Cardiac septum (tissue), 1 donor: Measurements from ENCODE around the gene C6orf47. TPM values are rescaled to one million over a fixed set of nuclear protein-coding genes. Genes with fewer than 3 reads are reported as not detected.

ENCODE experiments used
- DNase-seq: peaks from one replicate; pipeline ENCODE4 v3.0.0-alpha.2; 2020; ENCODE audit warnings: low spot score
- intact Hi-C: fragments of 100-400 bp; cut with DNase I; formaldehyde crosslinking; loops from one replicate; pipeline ENCODE4 v1.14.0; 2022
- total RNA-seq: library from RNA; stranded (reverse); fragmentation: NEBNext Ultra II Directional; extraction: Animal tissue kit (Norgen Biotek cat#: 25700); gene quantifications from one replicate; pipeline ENCODE4 v1.2.1, GENCODE V29; 2021
- donor health status: DM: no; HTN: no; CAD: no.

The C6orf47 gene
- total RNA-seq, 1 donor from 2014 or later = 17.7 TPM

DNA sequence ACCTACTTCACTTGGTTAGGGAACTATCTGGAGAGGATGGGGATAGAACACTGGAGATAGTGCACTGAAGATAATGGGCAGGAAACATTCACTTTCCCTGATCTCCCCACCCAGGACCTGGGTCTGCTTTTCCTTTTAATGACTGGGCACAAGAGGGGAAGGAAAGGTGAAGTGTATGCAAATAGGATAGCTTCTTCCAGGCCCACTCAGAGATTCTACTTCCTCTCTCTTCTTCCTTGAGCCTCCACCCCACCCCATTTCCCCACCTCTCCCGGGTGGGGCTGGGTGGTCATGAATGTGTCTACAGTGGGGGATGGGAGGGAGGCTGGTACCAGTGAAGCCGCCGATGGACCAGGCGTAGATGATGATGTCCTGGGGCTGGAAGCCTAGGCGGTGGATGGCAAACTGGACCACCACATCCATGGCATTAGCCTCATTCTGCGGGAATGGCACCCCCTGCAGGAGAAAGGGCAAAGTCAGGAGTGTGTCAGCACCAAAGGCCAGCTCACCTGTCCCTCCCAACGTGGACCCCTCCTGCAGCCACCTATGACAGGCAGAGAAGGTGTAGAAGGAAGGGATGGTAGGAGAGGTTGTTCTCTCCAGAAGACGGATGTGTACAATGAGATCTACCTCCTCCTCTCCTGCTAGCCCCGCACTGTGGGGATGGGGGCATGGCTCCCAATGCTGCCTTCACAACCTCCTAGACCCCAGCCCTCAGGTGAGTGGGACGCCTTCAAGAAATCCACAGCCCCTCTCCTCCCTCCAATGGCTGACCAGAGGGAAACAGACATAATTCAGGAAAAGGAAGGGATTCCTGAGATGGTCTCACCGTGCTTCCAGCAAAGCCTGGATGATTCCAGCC, 28.9 kb upstream of the C6orf47 start:
- no peak for DNase-seq
- intact Hi-C loops = loop anchor here (10.0 kb wide), 1 partner anchor 175 kb away; the partner anchor contains the start of gene NEU1

DNA sequence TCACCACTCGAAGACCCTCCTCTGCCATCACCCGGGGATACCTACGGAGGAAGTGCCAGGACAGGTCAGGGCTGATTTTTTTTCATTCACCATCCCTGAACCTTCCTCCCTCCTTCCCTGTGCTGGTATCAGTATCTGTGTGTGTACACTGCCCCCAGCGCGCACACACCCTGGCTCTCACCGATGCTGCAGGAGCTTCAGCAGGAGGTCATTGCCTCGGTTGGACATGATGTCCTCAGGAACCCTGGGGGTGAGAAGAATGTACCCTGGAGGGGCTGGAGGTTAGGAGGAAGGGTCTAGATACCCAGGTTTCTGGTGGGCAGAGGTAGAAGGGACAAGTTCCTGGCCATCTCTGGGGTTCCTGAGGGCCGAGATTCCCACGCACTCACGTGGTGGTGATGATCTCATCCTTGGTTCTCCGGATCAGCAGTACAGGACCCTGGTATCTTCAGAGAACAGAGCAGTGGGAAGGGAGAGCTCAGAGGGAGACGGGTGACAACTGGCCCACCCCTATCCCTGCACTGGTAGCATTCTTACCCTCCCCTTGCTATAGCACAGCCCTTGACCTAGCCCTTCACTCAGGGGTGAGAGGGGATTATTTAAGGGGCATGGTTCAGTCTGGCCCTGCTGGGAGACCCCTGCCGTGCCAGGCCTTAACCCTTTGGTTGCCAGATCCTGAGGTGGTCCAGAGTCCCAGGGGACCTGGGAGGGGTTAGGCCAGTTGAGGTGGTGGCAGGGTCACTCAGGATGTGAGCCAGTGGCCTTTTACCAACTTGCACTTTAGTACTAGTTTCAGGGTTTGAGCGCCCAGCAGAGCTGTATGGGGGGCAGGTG, 27.5 kb upstream of the C6orf47 start:
- intact Hi-C loops = loop anchor here (10.0 kb wide), 1 partner anchor 177 kb away; the partner anchor contains the start of gene NEU1
- no peak for DNase-seq

GRCh38 chr6:31687321-31687720, 26.7 kb upstream of the C6orf47 start:
- intact Hi-C loops = loop anchor here (10.0 kb wide), 1 partner anchor 177 kb away; the partner anchor contains the start of gene NEU1
- no peak for DNase-seq

DNA sequence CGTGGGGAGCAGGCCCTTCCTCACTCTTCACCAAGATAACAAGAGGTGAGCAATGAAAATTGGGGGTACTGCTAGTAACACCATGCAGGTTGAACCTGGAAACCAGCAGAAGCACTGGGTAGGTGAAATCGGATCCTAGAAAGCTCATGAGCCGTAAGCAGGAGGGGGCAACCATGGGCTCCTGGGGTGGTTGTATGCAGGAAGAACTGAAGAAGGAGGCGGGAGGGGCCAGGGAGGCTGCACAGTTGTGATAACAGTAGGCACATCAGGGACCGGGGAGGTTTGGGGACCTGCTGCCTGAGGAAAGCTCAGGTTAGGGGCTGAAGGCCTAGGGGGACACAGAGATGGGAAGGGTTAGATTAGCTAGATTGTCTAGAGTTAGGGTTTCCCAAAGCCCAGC, 25.9 kb upstream of the C6orf47 start:
- intact Hi-C loops = loop anchor here (10.0 kb wide), 1 partner anchor 178 kb away; the partner anchor contains the start of gene NEU1
- no peak for DNase-seq

- intact Hi-C loops = loop anchor here (5.0 to 10.0 kb wide), 3 partner anchors 181 to 269 kb away; partner anchors contain the start of genes EHMT2 and NEU1
Measured at GRCh38 chr6:31683591-31683990, 23.0 kb upstream of the C6orf47 start.

GRCh38 chr6:31681135-31681671, 20.6 kb upstream of the C6orf47 start:
- intact Hi-C loops = loop anchor here (2.0 to 10.0 kb wide), 5 partner anchors 86 to 271 kb away; partner anchors contain the start of genes EHMT2 and NEU1
- no peak for DNase-seq

More at GRCh38 chr6:31683591-31683990, 23.0 kb upstream of the C6orf47 start:
- no peak for DNase-seq

DNA sequence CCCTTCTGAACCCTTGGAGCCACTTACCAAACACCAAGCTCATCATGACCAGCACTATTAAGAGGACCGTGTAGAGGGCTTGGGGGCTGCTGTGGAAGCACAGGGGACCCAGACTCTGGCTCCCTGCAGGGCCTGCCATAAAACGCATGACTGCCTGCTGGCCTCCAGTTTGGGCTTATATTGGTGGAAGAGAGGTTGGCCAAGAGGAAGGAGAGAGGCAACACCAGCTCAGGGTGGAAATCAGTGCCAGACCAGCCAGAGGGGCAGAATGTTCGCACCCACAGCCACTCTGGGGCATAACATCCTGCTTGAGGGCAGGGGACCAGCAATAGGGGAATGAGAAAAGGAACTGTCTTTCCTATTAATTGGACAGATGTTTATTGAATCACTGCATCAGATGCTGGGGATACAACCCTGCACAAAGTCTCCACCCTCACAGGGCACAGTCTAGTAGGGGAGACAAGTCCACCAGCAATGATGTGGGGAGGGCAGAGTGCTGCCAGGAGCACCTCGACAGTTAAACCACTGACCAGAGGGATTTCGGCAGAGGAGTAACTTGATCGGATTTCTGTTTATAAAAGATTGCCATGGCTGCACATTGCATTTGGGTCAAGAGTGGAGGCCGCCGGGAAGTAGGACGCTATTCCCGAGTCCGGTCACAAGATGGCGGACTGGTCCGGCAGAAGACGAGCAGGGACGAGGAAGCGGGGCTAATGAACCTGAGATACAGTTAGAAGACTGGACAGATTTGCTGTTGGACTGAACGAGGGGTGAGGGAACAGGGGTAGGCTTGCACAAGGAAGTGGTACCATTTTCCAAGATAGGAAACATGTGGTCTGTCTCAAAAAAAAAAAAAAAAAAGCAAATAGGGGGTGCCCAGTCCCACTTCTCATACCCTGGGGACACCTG, 19.9 kb upstream of the C6orf47 start, which contains the start of gene LY6G5C:
Gene LY6G5C, minus strand, starts transcription at position 842 of the 909 bp plus-strand sequence. Its CDS starts 694 bp downstream, at position 148.
- intact Hi-C loops = loop anchor here (2.0 to 10.0 kb wide), 5 partner anchors 86 to 272 kb away; partner anchors contain the start of genes EHMT2 and NEU1
- DNase-seq = peak; percentile 93

GRCh38 chr6:31677955-31678354, 17.4 kb upstream of the C6orf47 start:
- intact Hi-C loops = no loop called here
- no peak for DNase-seq

GRCh38 chr6:31676904-31677303, 16.3 kb upstream of the C6orf47 start:
- intact Hi-C loops = no loop called here
- no peak for DNase-seq

GRCh38 chr6:31676322-31676903, 15.8 kb upstream of the C6orf47 start:
- intact Hi-C loops = no loop called here
- no peak for DNase-seq

- intact Hi-C loops = no loop called here
- no peak for DNase-seq
Measured at GRCh38 chr6:31669676-31670075, 9.1 kb upstream of the C6orf47 start, which contains the start of gene LY6G5B. Gene LY6G5B, plus strand, starts transcription at chr6:31669976. Its CDS starts 975 bp downstream, at chr6:31670951.

GRCh38 chr6:31666337-31666965, 5.9 kb upstream of the C6orf47 start:
- intact Hi-C loops = no loop called here
- DNase-seq = no peak

GRCh38 chr6:31665501-31666336, 5.1 kb upstream of the C6orf47 start, which contains the start of gene CSNK2B:
Gene CSNK2B, plus strand, starts transcription at chr6:31666080. Its CDS starts 752 bp downstream, at chr6:31666832.
- peak; percentile 100 for DNase-seq
- intact Hi-C loops = loop anchor here (1.0 to 2.0 kb wide), 2 partner anchors 13 to 45 kb away; partner anchors contain the start of genes BAG6 and PRRC2A

DNA sequence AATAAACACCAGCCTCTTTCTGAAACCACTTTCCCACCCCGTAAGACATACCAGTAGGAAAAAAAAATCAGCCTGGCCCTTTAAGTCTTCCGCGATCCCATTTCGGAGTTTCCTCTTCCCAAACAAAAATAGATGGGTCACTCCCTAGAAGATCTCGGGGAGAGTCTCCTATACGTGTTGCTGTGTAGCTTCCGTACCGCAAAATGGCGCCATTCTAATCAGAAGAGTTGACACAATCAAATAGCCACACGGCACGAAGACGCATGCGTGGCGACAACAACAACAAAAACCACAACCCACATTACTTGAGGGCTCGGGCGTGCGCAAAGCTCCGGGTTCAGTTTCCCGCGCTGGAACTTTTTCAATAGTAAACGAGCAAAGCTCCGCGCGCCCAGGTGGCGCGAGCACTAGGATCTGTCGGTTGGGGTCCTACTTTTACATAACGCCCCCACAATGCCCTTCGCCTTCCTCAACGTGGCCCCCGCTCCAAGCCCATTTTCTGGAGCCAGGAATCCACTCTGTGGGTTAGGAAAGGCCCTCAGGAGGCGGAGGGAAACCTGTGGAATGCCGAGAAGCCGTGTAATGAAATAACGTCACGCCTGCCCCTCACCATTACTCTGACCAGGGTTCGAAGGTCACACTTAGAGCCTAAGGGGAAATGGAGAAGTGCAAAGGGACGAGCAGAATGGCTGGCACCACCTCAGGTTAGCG, 4.4 kb upstream of the C6orf47 start, which contains the start of gene GPANK1:
Gene GPANK1, minus strand, starts transcription at position 208 of the 711 bp plus-strand sequence. CDS start 519 bp downstream, outside the sequence.
- DNase-seq = peak; percentile 96

DNA sequence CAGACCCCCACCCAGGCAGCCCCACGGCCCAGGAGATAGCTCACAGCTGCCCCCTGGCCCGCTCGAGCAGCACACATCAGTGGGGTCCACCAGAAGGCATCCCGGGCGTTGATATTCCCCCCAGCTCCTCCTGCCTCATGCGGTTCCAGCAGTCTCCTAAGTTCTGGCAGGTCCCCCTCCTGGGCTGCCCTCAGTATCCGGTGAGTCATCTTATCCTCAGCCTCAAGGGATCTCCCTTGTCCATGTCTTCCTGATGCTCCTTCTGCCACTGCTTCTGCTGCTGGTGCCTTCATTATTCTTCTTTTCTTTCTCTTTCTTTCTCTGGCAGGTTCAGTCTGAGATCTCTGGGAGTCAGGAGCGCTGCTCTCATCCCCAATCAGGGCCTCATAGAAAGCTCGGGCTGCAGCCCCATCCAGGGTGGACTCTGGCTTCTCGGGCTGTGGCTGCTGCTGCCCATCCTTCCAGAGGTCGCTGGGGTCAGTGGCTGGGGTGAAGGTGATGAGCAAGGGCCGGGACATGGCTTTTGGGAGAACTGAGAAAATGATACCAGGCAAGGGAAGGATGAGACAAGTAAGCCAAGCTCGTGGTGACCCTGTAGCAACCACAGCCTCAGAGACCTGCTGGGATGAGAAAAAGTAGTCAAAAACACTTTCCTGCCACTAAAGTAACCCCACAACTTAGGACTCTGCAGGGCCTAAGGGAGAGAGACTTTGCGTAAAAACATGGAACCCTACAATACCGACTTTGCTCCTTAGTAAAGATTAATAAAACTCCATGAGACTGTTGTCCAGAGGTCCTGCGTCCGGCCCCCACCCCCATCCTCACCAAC, 3.6 kb upstream of the C6orf47 start:
- intact Hi-C loops = loop anchor here (2.0 kb wide), 1 partner anchor 43 kb away; the partner anchor contains the start of gene PRRC2A
- no peak for DNase-seq

More for the DNA sequence above, 4.4 kb upstream of the C6orf47 start, which contains the start of gene GPANK1:
- intact Hi-C loops = loop anchor here (1.0 to 2.0 kb wide), 2 partner anchors 13 to 44 kb away; partner anchors contain the start of genes BAG6 and PRRC2A
